Measurements from ENCODE around the gene LCT.

GRCh38 chr2:135832891-135833290 lies 4.1 kb downstream of the LCT start:
- TF ChIP-seq REPIN1 (tag by site-specific recombination; IDR thresholded peaks at IDR 0.05; ENCODE audit: low read depth), result no peak
- no peak for TF ChIP-seq CTCF (tag by site-specific recombination; IDR thresholded peaks at IDR 0.05)
- no peak for TF ChIP-seq ZNF324 (tag by site-specific recombination; IDR thresholded peaks at IDR 0.05)
- TF ChIP-seq MEIS1 (CRISPR knock-in tag; IDR thresholded peaks at IDR 0.05; ENCODE audit: borderline replicate concordance), result no peak
- no peak for TF ChIP-seq ZNF2 (tag by site-specific recombination; IDR thresholded peaks at IDR 0.05)
- no peak for TF ChIP-seq GFI1B (tag by site-specific recombination; IDR thresholded peaks at IDR 0.05)
- no peak for TF ChIP-seq ZNF169 (tag by site-specific recombination; IDR thresholded peaks at IDR 0.05)
- no peak for TF ChIP-seq ZBTB11 (tag by site-specific recombination; conservative IDR thresholded peaks at IDR 0.05; ENCODE audit: low read depth)
- no peak for TF ChIP-seq ZNF335 (tag by site-specific recombination; conservative IDR thresholded peaks at IDR 0.05)
